Activated naive CD4-positive, alpha-beta T cell treated with anti-CD3 and anti-CD28 coated beads, Interleukin-2, amount 50 U/mL, for 16 hours (primary cell): ENCODE data around the gene SRP19.
"Not testable (repeated sequence)": the region's sequence is repeated elsewhere in the genome, so short reads cannot be mapped to it uniquely, and the experiment has no call there.

Experiments used
- DNase-seq: peaks from one replicate; pipeline ENCODE4 v3.0.0-alpha.2; 2020

The SRP19 gene

DNA sequence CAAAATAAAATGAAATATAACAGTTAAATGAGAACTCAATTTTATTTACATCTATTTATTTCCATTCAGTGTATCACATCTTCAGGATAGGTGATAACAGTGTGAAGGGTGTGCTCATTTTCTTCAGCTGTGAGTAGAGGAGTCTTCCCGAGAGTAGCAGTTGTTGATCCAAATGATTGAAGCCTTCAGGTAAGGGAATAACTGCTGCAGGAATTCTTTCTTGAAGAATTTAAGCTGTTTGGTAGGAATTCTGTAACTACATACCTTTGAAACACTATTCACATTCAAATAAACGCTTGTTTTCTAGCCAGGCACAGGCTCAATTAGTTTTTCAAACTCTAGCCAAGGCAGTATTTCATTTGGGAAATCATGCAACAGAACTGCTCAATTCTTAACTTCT, 15.3 kb downstream of the SRP19 start:
- no peak for DNase-seq

DNA sequence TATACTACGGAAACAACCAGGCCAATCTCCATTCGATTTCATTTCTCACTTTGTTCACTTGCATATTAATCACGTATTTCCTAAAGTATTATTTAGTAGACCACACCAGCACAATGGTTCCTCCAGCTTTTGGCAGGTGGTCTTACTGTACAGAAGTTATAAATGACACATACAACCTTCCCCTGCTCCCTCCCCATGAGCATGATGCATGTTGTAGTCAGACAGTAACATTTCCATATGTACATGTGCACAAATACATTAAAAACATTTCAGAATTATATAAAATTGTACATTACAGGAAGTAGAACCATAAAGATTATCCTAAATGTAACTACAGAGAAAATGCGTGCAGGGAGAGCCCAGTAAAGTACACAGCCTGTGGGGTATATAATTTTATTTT, 17.0 kb downstream of the SRP19 start:
- DNase-seq, result no peak

DNA sequence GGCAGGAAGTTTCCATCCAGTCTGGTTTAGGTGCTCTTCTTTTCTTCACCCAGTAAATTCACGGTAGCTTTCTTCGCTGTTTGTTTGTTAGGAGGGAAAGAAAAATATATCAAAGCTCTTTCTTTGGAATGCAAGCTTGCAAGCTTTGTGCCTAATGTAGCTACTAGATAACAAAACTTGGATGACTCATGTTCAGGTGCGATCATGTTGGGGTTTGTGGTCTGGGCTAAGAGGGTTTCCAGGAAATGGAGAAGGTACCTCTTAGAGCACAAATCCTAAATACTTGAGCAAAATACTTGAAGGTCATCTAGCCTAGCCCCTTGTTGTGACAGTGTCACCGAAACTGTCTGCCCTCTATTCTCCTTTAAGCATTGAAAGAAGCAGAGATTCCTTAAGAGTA, 17.7 kb downstream of the SRP19 start:
- peak; percentile 34 for DNase-seq

DNA sequence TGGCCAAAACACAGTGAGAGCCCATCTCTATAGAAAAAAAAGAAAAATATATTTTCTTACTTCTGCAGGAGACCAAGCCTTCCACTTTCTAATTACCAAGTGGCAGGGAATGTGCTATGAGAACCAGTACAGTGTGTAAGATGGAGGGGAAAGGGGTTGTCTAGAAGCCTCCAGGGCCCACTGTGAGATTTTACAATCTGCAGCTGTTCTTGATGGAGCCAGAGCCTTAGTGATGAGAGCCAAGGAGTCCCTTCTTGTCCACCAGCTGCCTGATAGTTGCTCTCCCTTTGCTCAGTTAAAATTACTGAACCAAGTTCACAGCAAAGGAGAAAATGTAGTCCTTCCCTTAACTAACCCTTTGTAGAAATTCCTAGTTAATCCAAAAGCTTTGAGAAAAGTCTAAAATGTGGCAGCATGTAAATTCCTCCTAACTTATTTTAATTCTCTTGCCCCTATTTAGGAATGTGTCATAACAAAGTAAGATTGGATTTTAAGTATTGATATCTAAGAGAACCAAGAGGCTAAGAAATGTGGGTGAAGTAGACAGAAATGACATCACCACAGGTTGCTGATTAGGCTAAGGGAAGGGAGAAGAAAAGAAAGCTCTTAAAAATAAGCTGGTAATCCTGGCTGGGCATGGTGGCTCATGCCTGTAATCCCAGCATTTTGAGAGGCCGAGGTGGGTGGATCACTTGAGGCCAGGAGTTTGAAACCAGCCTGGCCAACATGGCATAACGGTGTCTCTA, 19.3 kb downstream of the SRP19 start:
- no peak for DNase-seq

DNA sequence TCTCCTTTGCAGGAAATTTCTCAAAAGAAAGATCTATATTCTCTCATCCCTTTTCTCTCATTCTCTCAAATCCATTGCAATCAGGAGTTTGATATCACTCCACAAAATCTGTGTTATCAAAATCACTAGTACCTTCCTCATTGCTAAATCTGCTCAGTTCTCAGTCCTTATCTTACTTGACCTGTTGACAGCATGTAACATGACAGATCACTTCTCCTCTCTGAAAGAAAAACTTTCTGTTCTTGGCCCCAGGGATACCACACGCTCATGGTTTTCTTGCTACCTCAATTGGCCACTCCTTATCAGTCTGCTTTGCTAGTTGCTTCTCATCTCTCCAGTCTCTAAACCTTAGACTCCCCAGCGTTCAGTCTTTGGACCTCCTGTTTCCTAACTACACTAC, 22.1 kb downstream of the SRP19 start:
- no peak for DNase-seq

DNA sequence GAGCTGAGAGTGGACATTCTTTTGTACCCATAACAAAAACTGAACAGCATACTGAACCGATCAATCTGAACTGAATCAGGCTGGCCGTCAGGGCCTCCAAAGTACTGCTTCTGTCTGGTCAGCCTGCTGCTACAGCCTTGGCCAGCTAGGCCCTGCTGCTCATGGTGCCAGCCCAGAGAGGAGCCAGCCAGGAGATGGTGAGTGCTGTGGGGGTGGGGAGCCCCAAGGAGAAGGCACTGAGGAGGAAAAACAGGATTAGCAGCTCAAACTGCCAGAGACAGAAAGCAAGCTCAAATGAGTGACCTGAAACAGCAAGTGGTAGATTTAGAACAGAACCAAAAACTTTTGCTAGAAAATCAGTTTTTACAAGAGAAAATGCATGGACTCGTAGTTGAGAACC, 23.9 kb downstream of the SRP19 start:
- DNase-seq, result no peak

DNA sequence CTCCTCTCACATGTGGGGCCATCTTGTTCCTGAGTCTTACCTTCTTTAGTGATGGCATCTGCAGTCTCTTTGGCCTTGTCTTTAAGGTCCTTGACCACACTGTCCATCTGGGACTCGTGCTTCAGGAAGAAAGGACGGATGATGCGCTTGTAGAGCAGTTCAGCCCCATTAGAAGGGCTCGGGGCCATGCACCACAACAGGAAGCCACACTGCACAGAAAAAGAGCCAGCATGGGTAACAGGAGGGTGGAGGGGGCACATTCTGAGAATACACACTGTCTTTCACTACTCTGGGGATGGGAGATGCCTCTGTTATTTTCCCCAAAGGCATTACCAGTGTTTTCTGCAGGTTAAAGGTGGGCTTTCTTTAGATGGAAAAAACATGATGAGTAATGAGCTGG, 25.9 kb downstream of the SRP19 start:
- no peak for DNase-seq

DNA sequence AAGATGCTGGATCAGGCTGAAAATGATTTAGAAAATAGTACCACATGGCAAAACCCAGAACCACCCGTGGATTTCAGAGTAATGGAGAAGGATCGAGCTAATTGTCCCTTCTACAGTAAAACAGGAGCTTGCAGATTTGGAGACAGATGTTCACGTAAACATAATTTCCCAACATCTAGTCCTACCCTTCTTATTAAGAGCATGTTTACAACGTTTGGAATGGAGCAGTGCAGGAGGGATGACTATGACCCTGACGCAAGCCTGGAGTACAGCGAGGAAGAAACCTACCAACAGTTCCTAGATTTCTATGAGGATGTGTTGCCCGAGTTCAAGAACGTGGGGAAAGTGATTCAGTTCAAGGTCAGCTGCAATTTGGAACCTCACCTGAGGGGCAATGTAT, 31.0 kb downstream of the SRP19 start:
- not testable (repeated sequence) for DNase-seq

DNA sequence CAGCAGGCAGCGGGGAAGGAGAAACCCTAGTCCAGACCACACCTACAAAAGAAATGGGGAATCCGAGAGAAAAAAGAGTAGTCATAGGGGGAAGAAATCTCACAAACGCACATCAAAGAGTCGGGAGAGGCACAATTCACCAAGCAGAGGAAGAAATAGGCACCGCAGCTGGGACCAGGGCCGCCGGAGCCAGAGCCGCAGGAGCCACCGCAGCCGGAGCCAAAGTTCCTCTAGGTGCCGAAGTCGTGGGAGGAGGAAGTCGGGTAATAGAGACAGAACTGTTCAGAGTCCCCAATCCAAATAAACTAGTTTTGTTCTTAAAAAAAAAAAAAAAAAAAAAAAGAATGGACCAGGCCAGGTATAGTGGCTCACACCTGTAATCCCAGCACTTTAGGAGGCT, 31.7 kb downstream of the SRP19 start:
- DNase-seq, result no peak

DNA sequence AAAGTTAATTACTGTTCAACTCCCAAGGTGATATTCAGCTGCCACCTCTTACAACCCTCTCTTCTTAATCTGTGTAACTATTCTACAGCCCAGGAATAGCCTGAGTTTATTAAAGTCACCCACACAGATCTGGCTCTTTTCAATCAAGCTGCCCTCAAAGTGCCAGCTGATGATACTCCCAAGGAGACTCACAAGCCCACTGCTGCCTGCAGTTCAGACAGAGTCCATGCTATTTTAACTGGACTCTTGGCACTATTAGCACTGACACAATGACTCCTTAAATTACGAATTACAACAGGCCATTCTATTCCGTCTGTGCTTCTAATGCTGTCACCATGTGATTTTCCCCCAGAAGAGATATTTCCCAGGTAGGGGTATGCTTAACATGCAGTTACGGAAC, 34.6 kb downstream of the SRP19 start:
- DNase-seq, result no peak

DNA sequence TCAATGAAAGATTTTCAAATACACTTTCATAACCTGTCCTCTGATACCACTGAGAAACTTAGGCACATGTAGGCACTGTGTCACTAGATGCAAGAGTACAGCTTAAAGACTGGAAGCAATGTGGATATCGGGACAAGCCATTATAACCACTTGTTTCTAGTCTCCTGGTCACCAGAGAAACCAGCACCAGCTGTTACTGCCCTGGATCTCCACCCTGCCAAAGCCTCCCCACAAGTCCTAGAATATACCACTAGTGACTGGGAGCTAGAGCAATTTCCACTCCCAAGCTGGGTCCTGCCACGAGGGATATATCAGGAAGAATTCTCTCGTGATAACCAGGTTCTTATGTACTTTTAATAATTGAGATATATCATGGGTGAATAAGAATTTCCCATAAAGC, 41.5 kb downstream of the SRP19 start:
- DNase-seq, result no peak

DNA sequence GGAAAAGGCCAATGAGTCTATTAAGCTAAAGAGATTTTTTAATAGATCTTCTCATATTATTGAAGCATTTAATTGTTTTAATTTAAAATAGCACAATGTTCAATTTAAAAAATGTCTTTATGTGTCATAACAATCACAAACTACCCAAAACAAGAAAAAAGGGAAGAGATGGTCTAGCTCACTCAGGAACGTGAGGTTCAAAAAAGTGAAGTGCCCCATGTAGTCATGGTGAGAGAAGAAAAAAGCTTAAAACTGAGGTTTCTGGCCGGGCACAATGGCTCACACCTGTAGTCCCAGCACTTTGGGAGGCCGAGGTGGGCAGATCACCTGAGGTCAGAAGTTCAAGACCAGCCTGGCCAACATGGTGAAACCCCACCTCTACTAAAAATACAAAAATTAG, 43.9 kb downstream of the SRP19 start:
- not testable (repeated sequence) for DNase-seq

DNA sequence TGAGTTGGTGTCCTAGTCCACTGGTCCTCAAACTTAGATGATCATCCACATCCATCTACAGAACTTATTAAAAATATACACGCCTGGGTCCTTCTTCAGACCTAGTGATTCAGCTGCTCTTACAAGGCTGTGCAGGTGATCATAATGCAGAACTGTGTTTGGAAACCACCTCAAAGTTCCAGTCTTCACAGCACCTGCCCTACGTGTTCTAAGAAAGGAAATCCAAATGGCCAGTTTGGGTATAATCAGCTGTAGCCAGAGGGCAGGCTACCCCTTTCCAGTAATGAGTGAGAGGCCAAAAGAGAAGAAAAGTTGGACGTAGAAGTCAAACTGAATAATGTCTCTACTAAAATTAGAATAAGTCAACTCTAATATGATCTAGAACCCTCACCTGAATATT, 45.5 kb downstream of the SRP19 start:
- DNase-seq, result no peak

DNA sequence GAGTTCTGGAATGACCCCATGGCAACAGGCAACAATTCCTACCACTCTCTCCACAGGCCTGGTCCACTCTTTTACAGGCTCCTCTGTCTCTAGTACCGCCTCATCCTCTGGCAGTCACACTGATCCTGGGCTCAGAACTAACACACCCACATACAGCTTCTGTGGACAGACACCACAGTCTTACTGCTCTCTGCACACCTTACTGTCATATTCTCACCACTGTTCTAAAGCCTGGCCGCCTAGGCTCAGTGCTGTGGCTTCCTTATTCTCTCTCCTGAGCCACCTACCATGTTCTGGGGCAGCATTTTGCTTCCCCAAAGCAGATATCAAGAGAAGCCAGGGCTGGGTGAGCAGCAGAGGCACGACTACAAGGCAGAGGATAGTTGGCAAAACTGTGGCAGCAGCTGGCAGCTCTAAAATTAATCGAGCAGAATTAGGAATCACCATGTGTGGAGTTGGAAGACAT, 46.1 kb downstream of the SRP19 start:
- DNase-seq, result no peak

DNA sequence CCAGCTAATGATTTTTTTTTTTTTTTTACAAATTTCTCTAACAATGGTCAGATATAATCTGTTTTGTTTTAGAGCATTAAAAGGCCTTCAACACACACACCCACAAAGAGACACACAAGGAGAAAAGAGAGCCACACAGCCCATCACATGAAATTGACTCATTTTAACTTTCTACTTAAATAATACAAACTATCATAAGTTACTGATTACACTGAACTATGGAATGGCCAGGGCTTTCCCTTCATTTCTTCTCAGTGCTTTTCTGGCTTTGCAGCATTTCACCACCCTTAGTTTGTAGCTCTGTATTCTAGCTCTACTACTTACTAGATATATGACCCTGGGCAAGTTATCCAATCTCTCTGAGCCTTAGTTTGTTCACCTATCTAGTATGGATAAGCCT, 47.8 kb downstream of the SRP19 start:
- DNase-seq, result no peak

DNA sequence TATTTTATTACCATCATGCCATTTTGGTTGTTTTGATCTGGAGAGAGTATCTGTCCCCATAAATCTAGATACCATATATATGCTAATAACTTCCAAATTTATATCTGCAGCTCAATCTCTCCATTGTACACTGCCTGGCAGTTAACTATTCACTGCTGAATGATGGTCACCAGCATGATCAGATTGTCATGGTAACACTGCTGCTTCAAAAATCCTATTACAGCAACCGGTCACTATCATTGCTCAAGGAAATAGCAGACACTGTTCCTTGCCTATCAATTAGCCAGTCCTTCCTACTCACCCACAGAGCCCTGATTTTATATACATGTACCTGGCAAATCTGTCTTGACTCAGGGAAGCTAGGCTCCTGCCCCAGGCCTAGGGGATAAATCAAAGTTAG, 49.4 kb downstream of the SRP19 start:
- DNase-seq, result no peak

DNA sequence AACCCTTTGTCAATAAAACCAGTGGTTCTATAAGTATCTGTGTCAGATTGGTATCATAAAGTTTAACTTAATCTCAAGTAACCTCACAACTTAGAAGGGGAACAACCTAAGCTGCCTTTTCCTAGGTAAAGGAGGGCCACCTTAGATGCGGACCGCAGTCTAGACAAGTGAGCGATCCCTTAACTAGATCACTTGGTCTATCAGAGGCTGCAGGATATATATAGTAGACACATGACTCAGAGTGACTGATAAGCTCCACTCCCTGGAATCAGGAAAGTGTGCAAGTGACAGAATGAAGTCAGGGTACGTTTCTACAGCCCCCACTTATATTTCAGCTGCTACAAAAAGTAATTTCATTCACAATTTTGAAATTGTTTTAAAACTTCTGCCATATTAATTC, 53.5 kb downstream of the SRP19 start:
- no peak for DNase-seq

DNA sequence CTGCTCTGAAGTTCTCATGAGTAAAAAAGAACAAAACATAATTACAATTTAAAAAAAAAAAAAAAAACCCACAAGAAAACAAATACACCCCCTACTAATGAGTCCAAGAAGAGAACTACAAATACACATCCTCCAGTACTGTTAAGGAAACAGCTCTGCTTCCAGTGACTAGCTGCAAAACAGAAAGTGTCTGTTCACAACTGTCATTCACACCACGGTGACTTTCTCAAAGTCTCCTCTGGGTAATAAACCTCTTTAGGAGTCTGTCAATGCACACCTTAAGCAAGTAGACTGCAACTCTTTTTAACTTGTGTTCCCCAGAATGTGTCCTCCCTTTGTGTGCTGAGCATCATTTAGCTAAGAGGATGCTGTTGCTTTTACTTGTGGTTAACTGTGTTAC, 54.7 kb downstream of the SRP19 start:
- DNase-seq, result no peak

DNA sequence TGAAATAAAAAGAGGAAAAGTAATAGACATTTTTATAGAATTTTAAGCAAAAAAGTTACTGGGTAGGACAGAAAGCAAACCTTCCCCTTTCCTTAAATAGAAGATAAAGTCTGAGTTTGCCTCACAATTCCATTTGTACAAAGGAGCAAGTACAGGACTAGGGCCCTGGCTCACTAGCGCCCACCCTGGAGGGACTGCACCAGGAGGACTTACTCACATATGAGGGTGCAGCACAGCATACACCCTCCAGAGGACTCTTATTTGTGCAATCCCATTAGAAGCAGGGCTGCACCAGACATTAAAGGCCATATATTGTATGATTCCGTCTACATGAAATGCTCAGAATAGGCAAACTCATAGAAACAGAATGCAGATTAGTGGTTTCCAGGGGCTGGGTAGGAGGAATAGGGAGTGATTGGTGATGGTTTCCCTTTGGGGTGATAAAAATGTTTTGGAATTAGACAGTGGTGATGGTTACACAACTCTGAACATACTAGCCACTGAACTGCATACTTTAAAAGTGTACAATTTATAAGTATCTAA, 56.4 kb downstream of the SRP19 start:
- DNase-seq, result peak; percentile 22

DNA sequence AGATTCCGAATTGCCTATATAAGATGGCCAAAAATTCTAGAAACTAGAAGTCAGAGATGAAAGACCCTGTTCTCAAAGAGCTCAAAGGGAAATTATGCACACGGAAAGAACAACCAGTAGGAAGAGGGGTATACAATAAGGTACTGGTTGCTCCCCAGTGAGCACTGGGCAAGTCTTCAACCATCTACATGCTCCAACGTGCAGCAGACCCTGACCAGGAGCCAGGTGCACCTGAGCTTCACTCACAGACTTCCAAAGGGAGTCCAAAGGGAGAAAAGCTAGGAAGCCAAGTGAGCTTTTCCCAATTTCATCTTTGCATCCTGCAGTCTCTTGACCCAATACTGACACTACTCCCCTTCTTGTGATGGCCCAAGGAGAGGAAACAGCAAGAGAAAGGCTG, 57.0 kb downstream of the SRP19 start:
- no peak for DNase-seq

DNA sequence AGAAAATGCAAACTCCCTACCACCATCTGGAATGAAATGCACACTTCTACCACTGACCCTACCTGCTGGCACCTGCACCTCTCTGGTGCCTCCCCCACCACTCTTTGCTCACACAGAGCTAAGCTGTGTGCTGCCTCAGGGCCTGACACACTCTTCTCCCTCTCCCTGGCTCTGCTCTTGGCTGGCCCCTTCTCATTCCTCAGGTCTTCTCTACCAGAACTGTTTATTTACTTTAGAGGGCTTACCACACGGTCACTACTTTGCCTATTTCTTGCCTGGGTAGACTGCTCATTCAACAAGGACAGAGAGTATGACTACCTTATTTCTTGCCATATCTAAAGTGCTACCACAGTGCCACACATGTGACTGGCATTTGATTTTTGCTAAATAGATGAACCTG, 57.6 kb downstream of the SRP19 start:
- no peak for DNase-seq
